SK-N-MC (cell line): ENCODE data around the gene KIAA1958.

Experiments used
- EZH2 ChIP-seq: fragments of 200-600 bp; sonication (generic); IDR thresholded peaks from one replicate; pipeline ENCODE4 v1.6.1; 2017; ENCODE audit warnings: antibody characterized with exemption
- POLR2AphosphoS5 ChIP-seq: IDR thresholded peaks from 2 replicates; pipeline ENCODE4 v1.6.1; 2012; ENCODE audit warnings: mild to moderate bottlenecking, low read depth, low read length, borderline replicate concordance

DNA sequence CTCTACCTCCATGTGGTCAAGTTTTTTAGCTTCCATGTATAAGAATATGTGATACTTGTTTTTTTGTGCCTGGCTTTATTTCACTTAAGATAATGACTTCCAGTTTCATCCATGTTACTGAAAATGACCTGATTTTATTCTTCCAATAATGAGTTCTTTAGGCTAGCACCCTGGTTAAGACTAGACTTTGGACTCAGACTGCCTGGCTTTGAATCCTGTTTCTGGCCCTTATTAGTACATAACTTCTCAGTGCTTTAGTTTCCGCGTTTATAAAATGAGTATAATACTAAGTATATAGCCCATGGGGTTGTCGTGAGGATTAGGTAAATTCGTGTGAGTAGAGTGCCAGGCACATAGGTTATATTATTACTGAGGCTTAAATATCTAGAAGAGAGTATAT, 18.5 kb downstream of the KIAA1958 start:
- TF ChIP-seq EZH2 (no peak), POLR2AphosphoS5 (no peak)
